Prostate gland (tissue), 2 donors: ENCODE results near the gene TBX15. TPM values are rescaled to one million over a fixed set of nuclear protein-coding genes. Genes with fewer than 3 reads are reported as not detected.

Source experiments
- DNase-seq: peaks from one replicate; pipeline ENCODE4 v3.0.0-alpha.2; 2019; ENCODE audit warnings: low spot score
- H3K27ac ChIP-seq, 2 donors: fragments of 200-600 bp; sonication (generic); 2 replicates each; pipeline ENCODE4 v1.5.1; 2017 to 2019
- H3K27me3 ChIP-seq: fragments of 200-600 bp; sonication (generic); replicated peaks from 2 replicates; pipeline ENCODE4 v1.5.1; 2019; ENCODE audit not compliant: insufficient read depth
- H3K36me3 ChIP-seq, 2 donors: fragments of 200-600 bp; sonication (generic); 1 replicate in 1 of 2; 2 replicates in 1 of 2; pipeline versions ENCODE4 v1.5.1 to v1.8.1; 2017 to 2019
- H3K4me1 ChIP-seq: fragments of 200-600 bp; sonication (generic); replicated peaks from 2 replicates; pipeline ENCODE4 v1.5.1; 2019
- H3K4me3 ChIP-seq, 2 donors: fragments of 200-600 bp; sonication (generic); 2 replicates each; pipeline ENCODE4 v1.5.1; 2017 to 2019
- H3K9me3 ChIP-seq: fragments of 200-600 bp; sonication (generic); 2 replicates; pipeline ENCODE4 v1.5.1; 2017
- CTCF ChIP-seq, 4 experiments: fragments of 200-600 bp in 2 of 4; fragments of 450-650 bp in 2 of 4; sonication (generic) in 2 of 4; IDR thresholded peaks; 1 replicate in 3 of 4; 2 replicates in 1 of 4; pipeline ENCODE4 v1.5.1; 2016 to 2019; ENCODE audit warnings: antibody characterized with exemption in 4 of 4, mild to moderate bottlenecking in 2 of 4, moderate library complexity in 2 of 4
- POLR2A ChIP-seq: fragments of 450-650 bp; IDR thresholded peaks from one replicate; pipeline ENCODE4 v1.6.1; 2016; ENCODE audit warnings: antibody characterized with exemption, mild to moderate bottlenecking
- POLR2AphosphoS5 ChIP-seq: sonication (generic); formaldehyde crosslinking; IDR thresholded peaks from one replicate; pipeline ENCODE4 v1.6.1; 2017; ENCODE audit warnings: antibody characterized with exemption
- WGBS: methylation state at CpG from one replicate; pipeline ENCODE4 v1.1.5; 2018; 5-methylcytosine and 5-hydroxymethylcytosine counted together
- intact Hi-C: fragments of 100-400 bp; cut with DNase I; formaldehyde crosslinking; loops from one replicate; pipeline ENCODE4 v1.14.2; 2022
- total RNA-seq, 2 donors: library from RNA; depleted of rRNA; stranded (reverse); fragments of >200 nt; gene quantifications; one replicate each; pipeline ENCODE4 v1.1.0, GENCODE V29; 2016

TBX15 gene
- under 1 TPM; 0.40 to 0.87 TPM for total RNA-seq

- Histone ChIP-seq H3K27me3 (peaks cover 93% of the 10 kb centered on the region), H3K27ac (no peak within 1 kb of the TSS), H3K4me3 (peak within 1 kb of the TSS; percentile 7 to 15), H3K9me3 (no peaks in the 10 kb centered on the region), H3K36me3 (no peaks in the 10 kb centered on the region), H3K4me1 (no peaks in the 10 kb centered on the region)
- TF ChIP-seq POLR2AphosphoS5, result no peak
- TF ChIP-seq POLR2A, result no peak
- TF ChIP-seq CTCF (IDR thresholded peaks at IDR 0.05), result no peak
- WGBS, result 10% methylated on average over 31 of the region's 31 CpGs
- intact Hi-C loops, result loop anchor here (5.0 kb wide), 1 partner anchor 686 kb away; no protein-coding TSS in a partner anchor
- no peak for DNase-seq
Observed at GRCh38 chr1:118988186-118989005, at the start of gene TBX15. TSS of gene TBX15 (minus strand) at chr1:118988343. CDS start at chr1:118987795, 548 bp downstream.

GRCh38 chr1:119034359-119034758 is 46.2 kb upstream of the TBX15 start:
- DNase-seq, result no peak
- no peaks in the 10 kb centered on the region for H3K9me3 ChIP-seq
- H3K4me3 ChIP-seq, result no peak overlapping the region
- no peak overlapping the region for H3K27ac ChIP-seq
- intact Hi-C loops, result no loop called here
- TF ChIP-seq CTCF (IDR thresholded peaks at IDR 0.05), result no peak
- TF ChIP-seq POLR2AphosphoS5, result no peak
- no peak for TF ChIP-seq POLR2A
- no peaks in the 10 kb centered on the region for H3K36me3 ChIP-seq
- no peaks in the 10 kb centered on the region for H3K27me3 ChIP-seq
- H3K4me1 ChIP-seq, result no peaks in the 10 kb centered on the region

- no peaks in the 10 kb centered on the region for H3K36me3 ChIP-seq
- no peak for TF ChIP-seq CTCF (IDR thresholded peaks at IDR 0.05)
- no peak for TF ChIP-seq POLR2A
- no peak for TF ChIP-seq POLR2AphosphoS5
- H3K27ac ChIP-seq, result no peak overlapping the region
- H3K4me3 ChIP-seq, result no peak overlapping the region
- no peaks in the 10 kb centered on the region for H3K4me1 ChIP-seq
- no peak for DNase-seq
- no peaks in the 10 kb centered on the region for H3K27me3 ChIP-seq
- 98% methylated on average over 22 of the region's 22 CpGs for WGBS
- intact Hi-C loops, result no loop called here
- H3K9me3 ChIP-seq, result no peaks in the 10 kb centered on the region
Observed at GRCh38 chr1:119032986-119033385, 44.8 kb upstream of the TBX15 start.

GRCh38 chr1:119027759-119028158 is 39.6 kb upstream of the TBX15 start:
- DNase-seq, result no peak
- no peaks in the 10 kb centered on the region for H3K36me3 ChIP-seq
- no peak overlapping the region for H3K4me3 ChIP-seq
- no peak overlapping the region for H3K27ac ChIP-seq
- intact Hi-C loops, result no loop called here
- WGBS, result 100% methylated on average over 1 of the region's 1 CpG
- H3K27me3 ChIP-seq, result no peaks in the 10 kb centered on the region
- TF ChIP-seq POLR2A, result no peak
- no peak for TF ChIP-seq CTCF (IDR thresholded peaks at IDR 0.05)
- no peak for TF ChIP-seq POLR2AphosphoS5
- H3K9me3 ChIP-seq, result no peaks in the 10 kb centered on the region
- no peaks in the 10 kb centered on the region for H3K4me1 ChIP-seq

GRCh38 chr1:119026956-119027355 is 38.8 kb upstream of the TBX15 start:
- TF ChIP-seq POLR2AphosphoS5, result no peak
- no peak for TF ChIP-seq CTCF (IDR thresholded peaks at IDR 0.05)
- no peak for TF ChIP-seq POLR2A
- H3K27ac ChIP-seq, result no peak overlapping the region

More at GRCh38 chr1:119026956-119027355, 38.8 kb upstream of the TBX15 start:
- no peak for DNase-seq
- H3K4me1 ChIP-seq, result no peaks in the 10 kb centered on the region
- WGBS, result 71% methylated on average over 5 of the region's 5 CpGs
- no peaks in the 10 kb centered on the region for H3K27me3 ChIP-seq
- no peaks in the 10 kb centered on the region for H3K36me3 ChIP-seq
- intact Hi-C loops, result no loop called here
- H3K9me3 ChIP-seq, result no peaks in the 10 kb centered on the region
- no peak overlapping the region for H3K4me3 ChIP-seq
